NCI-H748 (cell line): ENCODE measurements around the gene IL31.
"Not testable (repeated sequence)": the region's sequence is repeated elsewhere in the genome, so short reads cannot be mapped to it uniquely, and the experiment has no call there.

Source experiments
- DNase-seq: peaks from one replicate; lab custom pipeline; 2025; ENCODE audit not compliant: unreplicated experiment; lab: John Stamatoyannopoulos, UW

IL31 gene

DNA sequence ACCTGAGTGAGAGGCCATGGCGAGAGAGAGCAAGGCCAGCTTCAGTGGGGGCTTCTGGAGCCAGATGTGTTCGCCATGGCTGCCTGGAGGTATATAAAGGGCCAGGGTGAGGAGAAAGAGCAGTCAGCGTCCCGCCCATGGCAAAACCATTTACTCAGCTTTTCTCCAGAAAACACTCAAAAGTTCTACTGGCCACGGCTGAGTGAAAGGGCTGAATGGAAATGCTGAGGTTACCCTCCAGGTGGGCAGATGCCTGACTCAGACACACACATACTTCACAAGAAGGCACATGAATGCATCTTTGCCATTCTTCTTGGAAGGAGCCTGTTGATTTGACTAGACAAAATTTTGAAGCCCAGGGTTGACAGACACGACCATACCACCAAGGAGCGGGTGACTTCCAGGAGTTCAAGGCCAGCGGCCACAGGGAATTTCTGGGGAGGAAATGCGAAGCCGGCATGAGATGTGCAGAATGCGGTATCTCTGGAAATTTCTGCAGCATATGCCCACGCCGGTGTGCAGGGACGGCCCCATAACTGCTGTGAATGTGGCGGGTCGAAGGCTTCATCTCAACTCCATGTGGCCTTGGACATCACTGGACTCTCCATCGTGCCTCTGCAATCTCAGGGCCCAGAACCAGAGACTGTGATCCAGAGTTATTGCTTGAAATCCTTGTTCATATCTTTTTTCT lies at the start of gene IL31:
TSS of gene IL31 (minus strand) at position 67 of the 691 bp plus-strand sequence. CDS start at position 18, 49 bp downstream.
- no peak for DNase-seq

DNA sequence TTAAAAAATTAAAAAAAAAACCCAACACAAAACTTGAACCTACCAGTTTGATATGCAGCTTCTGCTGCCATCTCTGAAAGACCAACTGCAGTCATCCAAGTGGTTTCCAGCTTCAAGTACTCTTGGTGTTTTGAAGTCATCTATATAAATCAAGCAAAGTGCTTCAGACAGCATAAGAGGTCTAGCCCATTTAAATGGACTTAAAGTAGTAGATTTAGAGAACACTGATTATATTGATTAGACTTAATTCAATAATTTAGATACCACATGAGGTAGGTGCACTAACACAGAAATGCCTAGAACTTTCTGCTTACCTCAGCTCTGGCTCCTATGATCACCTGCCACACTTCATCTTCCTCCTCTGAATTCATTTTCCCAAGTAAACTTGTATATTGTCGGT lies 42.4 kb upstream of the IL31 start:
- no peak for DNase-seq

DNA sequence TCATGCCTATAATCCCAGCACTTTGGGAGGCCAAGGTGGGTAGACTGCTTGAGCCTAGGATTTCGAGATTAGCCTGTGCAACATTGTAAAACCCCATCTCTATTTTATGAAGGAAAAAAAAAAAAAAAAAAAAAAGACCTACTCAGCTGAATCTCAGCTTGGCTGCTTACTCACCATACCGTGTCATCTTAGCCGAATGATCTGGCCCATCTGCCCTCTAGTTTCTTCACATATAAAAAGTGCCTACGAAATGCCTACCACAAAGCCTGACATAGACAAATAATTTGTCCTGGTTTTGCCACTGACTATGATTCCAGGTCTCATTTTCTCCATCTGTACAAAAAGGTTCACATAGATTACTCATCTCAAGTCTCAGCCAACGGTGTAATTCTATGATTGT lies 41.8 kb upstream of the IL31 start:
- DNase-seq, result no peak

DNA sequence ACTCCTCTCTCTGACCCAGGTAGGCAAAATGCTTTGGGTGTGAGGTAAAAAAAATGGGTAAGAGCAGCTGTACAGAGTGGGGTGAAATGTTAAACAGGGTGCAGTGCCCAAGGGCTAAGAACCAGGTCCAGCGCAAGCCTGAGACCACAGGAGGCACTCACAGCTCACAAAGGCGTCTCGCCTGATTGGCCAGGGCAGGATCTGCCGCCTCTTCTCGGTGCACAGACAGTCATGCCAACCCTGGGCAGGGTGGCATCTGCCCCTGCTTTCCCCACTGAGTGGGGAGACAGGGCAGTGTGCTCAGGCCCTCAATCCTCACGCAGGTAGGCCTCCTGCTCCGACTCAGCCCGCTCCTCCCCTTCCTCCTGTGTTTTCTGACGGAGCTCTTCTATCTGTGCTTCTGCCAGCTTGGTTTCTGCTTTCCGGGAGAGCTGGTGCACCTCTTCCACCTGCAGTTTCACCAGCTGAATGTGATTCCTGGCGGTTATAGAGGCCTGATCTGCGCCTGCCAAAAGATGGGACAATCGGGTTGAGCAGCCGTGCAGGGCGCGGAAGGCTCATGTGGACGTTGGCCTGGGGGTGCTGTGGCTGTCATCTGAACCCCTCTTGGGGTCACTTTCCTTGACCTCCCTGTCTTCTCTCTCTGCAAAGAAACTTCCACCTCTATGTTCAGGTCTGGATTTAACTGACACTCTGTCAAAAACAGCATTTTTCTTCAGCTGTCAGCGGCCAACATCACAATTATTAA lies 34.2 kb upstream of the IL31 start:
- DNase-seq, result no peak

DNA sequence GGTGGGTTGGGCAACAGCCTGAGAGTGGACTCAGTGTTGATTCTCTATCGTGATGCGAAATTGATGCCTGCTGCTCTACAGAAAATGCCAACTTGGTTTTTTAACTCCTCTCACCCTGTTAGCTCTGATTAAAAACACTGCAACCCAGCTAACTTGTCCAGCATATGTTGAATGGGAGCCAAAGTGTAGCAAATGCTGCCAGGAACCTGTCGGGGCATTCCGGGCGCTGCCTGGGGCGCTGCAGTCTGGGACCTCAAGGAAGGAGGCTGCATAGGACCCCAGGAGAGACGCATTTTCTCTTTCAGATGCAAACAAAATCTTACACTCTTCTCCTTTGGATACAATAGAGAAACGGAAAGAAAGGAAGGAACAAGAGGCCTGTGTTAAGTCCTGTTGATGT lies 33.4 kb upstream of the IL31 start:
- DNase-seq, result no peak

DNA sequence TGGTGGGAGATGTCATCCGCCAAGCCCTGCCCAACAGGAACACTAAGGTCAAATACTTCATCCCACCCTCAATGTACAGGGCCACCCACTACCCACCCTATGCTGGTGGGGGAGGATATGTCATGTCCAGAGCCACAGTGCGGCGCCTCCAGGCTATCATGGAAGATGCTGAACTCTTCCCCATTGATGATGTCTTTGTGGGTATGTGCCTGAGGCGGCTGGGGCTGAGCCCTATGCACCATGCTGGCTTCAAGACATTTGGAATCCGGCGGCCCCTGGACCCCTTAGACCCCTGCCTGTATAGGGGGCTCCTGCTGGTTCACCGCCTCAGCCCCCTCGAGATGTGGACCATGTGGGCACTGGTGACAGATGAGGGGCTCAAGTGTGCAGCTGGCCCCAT lies 33.0 kb upstream of the IL31 start:
- DNase-seq, result no peak

DNA sequence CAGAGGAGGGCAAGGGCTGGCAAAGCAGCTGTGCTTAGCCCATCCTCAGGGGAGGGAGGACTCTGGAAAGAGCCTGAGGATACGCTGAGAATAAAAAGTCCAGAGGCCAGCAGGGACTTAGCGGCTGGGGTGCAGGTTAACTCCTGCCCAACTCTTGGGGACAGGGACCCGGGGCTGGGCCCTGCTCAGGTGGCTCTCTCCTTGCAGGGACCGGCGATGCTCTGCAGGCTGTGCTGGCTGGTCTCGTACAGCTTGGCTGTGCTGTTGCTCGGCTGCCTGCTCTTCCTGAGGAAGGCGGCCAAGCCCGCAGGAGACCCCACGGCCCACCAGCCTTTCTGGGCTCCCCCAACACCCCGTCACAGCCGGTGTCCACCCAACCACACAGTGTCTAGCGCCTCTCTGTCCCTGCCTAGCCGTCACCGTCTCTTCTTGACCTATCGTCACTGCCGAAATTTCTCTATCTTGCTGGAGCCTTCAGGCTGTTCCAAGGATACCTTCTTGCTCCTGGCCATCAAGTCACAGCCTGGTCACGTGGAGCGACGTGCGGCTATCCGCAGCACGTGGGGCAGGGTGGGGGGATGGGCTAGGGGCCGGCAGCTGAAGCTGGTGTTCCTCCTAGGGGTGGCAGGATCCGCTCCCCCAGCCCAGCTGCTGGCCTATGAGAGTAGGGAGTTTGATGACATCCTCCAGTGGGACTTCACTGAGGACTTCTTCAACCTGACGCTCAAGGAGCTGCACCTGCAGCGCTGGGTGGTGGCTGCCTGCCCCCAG lies 32.3 kb upstream of the IL31 start:
- no peak for DNase-seq

DNA sequence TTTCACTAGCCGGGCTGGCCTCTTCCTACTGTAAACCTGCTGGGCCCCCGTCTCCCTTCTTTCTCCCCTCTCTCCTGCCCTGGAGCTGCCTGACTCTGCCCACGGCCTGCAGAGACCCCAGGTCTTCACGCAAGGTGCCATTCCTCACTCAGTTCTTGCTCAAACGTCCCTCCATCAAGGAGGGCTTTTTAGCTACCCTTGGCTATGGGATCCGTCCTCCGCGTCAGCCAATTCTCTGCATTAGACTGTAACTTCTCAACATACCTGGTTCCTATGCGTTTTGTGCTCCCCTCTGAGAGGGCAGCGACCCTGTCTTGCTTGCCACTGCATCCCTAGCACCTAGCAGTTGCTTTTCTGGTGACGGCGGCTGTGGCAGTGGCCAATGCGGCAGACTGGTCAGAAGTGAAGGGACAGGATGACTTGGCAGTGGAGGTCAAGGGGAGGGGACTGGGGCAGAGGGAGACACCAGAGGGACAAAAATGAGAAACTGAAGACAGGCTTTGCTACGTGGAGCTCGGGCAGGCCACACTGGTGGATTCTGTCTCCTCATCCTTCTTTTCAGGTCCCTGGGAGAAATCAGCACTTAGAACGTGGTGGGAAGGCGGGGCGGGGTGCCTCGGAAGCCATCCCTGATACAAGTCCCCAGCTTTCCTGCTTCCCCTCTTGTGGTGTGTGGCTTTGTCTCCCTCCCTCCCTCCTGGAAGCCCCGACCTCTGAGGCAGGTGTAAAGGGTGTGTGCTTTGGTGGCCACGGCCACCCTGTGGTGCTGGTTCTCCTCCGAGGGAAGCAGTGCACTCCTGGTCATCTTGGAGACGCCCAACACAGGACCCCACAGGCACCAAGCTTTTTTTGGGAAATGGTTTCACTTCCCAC lies 31.3 kb upstream of the IL31 start:
- DNase-seq, result no peak

DNA sequence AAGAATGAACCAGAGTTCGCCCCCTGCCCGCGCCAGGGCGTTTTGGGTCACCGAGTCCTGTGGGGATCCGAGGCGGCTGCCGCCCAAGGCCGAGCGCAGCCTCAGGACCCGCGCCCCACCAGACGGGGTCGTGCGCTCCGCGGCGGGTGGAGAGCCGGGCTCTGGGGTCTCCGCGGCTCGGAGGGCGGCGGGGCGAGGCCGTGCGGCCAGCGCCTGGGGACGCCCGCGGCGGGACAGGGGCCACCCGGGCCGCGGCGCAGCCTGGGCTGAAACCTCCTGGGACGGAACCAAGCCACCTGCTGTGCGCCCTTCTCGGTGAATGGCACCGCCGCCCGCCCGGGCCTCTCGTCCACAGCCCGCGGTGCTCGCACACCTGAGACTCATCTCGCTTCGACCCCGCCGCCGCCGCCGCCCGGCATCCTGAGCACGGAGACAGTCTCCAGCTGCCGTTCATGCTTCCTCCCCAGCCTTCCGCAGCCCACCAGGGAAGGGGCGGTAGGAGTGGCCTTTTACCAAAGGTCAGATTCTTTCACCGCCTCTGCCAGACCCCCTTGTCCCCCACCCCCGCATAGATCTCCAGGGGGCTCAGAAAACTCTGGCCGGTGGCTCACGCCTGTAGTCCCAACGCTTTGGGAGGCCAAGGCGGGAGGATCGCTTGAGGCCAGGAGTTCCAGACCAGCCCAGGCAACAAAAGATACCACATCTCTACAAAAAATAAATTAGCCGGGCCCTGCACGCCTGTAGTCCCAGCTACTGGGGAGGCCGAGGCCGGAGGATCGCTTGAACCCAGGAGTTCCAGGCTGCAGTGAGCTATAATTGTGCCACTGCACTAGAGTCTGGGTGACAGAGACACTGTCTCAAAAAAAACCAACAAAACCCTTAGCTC lies 30.4 kb upstream of the IL31 start:
- peak; percentile 45 for DNase-seq

DNA sequence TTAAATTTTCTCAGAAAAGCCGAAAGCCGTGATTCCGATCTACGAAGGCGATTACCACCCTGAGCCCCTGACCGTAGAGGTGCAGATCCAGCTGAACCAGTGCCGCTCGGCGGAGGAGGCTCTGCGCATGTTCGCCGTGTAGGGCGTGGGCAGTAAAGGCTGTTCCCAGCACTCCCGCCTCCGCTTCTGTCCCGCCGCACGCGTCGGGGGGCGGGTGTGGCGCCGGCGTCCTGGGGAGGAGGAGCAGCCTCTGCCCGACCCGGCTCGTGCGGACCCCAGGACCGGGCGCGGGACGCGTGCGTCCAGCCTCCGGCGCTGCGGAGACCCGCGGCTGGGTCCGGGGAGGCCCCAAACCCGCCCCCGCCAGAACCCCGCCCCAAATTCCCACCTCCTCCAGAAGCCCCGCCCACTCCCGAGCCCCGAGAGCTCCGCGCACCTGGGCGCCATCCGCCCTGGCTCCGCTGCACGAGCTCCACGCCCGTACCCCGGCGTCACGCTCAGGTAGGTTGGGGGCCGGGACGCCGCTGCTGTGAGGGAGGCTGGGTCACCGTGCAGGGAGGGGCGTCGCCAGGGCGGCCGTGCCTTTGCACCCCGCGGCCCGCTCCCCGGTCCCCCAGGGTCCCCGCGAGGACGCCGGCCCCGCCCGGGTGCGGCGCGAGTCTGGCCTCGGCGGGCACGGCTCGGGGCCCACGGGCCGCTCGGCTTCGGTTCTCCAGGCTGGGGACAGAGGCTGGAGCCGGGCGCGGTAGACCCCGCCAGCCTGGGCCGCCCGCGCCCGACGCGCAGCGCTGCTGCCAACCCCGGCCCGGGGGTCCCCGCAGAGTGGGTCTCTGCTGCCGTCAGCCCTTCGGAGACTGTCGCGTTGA lies 29.5 kb upstream of the IL31 start, which contains the start of gene B3GNT4:
TSS of gene B3GNT4 (plus strand) at position 409 of the 866 bp plus-strand sequence. CDS start 910 bp downstream, outside the sequence.
- DNase-seq, result peak; percentile 82

DNA sequence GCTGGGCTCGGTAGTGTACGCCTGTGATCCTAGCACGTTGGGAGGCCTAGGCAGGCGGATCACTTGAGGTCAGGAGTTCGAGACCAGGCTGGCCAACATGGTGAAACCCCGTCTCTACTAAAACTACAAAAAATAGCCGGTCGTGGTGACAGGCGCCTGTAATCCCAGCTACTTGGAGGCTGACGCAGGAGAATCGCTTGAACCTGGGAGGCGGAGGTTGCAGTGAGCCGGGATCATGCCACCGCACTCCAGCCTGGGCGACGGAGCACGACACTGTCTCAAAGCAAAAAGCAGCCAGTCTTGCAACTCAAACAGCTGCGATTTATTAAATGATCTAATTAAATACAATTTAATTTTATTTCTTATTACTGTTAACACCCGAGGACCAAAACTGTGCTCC lies 28.8 kb upstream of the IL31 start:
- DNase-seq, result not testable (repeated sequence)

DNA sequence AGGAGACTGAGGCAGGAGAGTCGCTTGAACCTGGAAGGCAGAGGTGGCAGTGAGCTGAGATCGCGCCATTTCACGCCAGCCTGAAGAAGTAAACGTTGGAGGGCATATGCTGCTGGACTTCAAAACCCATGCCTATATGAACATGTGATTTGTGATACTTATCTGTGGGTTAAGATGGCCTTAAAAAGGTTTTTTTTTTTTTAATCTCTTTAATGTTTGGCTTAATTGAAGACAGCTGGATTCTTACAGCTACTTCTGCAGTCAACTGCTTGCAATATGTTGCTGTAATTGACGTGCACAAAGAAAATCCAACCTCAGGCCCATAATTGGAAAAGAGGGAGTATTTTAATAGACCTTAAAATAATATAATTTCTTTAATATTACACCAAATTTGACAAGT lies 28.0 kb upstream of the IL31 start:
- DNase-seq, result no peak

DNA sequence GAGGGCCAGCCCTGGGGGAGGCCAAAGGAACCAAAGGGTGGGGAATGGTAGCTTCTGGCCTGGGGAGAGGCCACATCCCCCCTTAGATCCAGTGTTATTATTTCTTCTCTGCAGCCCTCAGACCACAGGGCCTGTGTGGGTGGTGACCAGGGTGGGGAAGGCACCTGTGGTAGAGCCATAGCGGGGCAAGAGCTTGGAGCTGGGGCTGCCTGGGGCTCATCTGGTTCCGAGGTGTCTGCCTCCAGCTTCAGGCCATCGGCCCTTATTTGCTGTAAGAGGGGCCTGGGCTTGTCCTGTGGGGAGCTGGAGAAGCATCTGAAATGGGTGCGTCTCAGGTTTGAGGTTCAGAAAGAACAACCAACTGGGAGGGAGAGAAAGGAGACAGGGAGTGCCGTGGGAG lies 27.4 kb upstream of the IL31 start:
- DNase-seq, result no peak

DNA sequence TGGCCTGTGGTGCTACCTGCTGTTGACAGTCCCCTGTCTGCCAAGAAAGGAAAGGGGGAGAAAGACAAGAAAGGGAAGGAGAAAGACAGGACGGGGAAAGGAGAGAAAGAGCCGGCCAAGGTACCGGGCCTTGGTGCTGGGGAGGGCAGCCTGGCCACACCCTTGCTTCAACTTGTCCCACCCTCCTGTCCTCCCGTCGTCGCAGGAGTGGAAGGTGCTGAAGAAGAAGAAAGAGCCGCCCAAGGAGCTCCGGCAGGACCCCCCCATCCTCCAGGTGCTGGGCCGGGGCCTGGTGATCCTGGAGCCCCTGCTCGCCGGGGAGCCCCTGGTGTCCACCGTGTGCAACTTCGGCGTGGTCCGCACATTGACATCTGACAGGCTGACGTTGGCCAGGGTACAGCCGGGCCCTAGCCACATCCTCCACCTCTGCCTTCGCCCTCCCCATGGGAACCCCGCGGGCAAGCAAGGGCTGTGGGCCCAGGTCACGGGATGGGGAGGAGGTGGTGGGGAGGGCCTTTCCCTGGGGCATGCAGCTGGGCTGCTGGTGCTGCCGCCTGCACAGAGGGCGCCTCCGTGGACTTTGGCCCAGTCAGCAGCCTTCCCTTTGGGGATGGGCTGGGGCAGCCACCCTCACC lies 26.6 kb upstream of the IL31 start:
- DNase-seq, result no peak

DNA sequence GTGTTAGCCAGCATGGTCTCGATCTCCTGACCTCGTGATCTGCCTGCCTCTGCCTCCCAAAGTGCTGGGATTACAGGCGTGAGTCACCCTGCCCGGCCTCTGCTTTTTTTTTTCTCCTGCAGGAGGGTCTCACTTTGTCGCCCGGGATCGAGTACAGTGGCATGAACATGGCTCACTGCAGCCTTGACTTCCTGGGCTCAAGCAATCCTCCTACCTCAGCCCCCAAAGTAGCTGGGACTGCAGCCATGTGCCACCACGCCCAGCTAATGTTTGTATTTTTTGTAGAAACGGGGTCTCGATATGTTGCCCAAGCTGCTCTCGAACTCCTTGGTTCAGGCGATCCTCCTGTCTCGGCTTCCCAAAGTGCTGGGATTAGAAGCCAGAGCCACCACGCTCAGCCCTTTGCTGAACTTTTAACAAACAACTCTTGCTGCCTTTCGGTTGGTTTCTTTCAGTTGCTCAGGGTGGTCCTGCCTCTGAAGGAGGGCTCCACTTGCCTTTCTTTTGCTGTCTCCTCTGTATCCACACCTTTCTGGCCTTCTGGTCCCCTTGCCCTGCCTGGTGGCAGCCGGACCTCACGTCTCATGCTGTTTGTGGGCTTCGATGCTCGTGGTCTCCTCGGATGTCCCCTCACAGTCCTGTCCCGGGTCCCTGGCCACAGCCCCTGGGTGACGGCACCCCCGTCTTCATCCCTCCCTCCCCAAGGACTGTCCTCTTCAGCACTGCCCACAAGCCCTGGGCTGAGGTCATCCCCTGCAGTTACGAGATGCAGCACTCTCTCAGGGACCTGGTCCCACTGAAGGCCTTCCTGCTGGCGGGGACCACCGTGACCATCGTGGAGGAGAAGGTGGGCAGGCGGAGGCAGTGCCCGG lies 25.7 kb upstream of the IL31 start:
- no peak for DNase-seq

DNA sequence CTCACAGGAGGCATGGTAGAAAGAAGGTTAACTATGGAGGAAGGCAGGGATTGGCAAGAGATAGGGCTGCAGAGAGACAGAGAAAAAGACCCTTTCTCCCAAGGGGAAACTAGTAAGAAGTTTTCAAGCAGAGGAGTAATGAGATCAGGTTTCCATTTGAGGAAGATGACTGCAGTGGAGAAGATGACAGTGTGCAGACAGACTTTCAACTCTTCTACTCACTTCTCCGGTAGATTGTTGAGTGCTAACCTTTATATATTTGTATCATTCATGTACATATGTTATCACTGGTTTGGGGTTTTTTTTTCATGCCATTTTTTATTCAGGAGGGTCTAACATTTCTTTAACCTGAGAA lies 23.6 kb upstream of the IL31 start:
- DNase-seq, result no peak

DNA sequence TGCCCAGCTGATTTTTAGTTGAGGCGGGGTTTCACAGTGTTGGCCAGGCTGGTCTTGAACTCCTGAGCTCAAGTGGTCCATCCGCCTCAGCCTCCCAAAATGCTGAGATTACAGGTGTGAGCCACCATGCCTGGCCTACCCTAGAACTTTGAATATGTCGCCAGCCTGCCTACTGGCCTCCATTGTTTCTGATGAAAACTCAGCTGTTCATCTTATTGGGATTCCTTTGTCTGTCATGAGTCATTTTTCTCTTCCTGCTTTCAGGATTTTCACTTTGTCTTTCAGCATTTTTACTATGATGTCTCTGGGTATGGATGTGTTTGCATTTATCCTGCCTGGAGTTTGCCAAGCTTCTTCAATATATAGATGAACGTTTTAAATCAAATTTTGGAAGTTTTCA lies 21.4 kb upstream of the IL31 start:
- no peak for DNase-seq

DNA sequence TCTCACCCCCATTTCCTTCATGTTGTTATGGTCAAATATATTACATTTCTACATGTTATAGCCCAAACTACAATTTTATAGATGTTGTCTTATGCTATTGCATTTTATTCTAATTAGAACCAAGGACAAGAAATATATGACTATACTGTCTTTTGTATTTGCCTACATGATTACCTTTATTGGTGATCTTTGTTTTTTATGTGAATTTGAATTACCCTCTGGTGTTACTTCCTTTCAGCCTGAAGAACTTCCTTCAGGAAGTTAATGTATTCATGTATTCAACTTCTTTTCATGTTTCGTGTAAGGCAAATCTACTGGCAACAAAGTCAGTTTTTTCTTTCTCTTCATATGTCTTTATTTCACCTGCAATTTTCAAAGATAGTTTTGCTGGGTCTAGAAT lies 20.8 kb upstream of the IL31 start:
- no peak for DNase-seq
